HG02610 (cell line): Measurements from ENCODE around the gene HSF2.

Experiments used
- ATAC-seq: cut with Tn5 transposase; IDR thresholded peaks from one replicate; pipeline ENCODE4 v1.9.1; 2021; ENCODE audit warnings: mild to moderate bottlenecking, moderate library complexity; ENCODE audit not compliant: unreplicated experiment

HSF2 gene, protein sequence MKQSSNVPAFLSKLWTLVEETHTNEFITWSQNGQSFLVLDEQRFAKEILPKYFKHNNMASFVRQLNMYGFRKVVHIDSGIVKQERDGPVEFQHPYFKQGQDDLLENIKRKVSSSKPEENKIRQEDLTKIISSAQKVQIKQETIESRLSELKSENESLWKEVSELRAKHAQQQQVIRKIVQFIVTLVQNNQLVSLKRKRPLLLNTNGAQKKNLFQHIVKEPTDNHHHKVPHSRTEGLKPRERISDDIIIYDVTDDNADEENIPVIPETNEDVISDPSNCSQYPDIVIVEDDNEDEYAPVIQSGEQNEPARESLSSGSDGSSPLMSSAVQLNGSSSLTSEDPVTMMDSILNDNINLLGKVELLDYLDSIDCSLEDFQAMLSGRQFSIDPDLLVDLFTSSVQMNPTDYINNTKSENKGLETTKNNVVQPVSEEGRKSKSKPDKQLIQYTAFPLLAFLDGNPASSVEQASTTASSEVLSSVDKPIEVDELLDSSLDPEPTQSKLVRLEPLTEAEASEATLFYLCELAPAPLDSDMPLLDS

DNA sequence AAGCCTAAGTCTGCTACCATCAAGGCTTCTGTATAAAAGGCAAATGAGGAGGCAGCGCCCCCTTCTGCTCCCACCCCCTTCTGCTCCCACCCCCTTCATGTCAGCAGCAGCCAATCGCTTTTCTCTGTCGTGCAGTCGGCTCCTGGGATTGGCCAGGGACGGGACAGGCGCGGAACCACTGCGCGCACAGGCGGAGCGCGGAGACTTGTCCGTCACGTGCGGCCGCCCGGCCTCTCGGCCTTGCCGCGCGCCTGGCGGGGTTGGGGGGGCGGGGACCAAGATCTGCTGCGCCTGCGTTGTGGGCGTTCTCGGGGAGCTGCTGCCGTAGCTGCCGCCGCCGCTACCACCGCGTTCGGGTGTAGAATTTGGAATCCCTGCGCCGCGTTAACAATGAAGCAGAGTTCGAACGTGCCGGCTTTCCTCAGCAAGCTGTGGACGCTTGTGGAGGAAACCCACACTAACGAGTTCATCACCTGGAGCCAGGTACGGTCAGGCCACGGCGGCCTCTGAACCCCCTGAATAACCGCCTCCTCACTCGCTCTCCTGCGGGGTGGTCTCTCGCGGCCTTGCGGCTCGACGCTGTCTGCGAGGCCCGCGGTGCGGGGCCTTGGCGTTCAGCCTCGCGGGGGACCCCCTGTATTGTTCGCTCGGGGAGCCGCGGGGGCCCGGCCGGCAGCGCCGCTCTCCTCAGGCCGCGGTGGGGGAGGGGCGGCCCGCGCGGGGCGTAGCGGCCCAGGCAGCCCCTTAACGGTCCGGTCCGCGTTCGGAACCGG, at the start of gene HSF2:
Gene HSF2 (plus strand): TSS at position 305 of the 773 bp plus-strand sequence. CDS start 86 bp downstream, at position 391.
- ATAC-seq: peak; percentile 99

GRCh38 chr6:122352981-122353664, 46.3 kb upstream of the HSF2 start:
- ATAC-seq: no peak

DNA sequence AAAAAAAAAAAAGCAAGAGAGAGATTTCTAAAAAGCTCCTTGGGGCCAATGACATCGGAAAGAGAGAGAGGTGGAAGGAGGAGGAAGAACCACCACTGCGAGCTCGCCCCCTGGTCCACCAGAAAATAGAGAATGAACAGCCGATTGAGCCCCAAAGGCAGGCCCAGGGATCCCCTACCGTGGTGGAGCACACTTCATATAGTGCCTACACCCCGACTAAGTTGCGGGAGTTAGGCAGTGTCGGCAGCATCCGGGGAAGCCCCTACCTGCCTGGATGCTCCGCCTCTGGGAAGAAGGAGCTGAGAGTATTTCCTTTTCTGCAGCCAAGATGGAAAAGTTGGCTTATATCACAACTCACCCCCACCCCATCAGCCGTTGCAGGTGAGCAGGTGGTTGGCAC, 38.6 kb upstream of the HSF2 start:
- no peak for ATAC-seq

DNA sequence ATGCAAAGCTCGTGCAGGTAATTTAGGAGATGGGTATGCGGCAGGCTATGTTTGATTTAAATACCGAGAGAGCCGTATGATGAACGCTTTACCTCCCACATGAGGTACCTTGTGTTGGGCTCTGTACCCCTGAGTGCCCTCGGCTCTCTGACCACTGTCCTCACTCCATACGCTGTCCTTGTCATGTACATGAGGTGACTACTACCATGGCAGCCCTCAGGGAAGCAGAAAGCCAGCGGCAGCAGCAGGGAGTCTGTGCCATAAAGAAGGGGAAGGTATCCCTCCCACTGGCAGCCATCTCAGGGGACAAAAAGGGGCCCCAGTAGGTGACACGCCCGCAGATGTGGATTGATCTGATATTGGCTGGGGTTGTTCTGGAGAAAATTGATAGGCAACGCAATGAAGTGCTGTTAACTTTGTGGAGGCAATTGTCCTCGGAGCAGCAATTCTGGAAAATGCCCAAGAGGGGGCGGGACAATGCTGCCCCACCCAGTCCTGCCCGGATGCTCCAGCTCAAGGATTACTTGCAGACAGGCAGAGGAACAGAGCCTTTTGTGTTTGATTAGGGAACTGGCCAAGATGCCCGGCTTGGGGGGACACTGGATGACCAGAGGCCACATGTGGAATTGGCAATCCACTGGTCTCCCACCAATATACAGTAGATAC, 38.0 kb upstream of the HSF2 start:
- ATAC-seq: no peak

GRCh38 chr6:122363769-122364483, 35.5 kb upstream of the HSF2 start:
- no peak for ATAC-seq

- no peak for ATAC-seq
These were observed 33.6 kb upstream of the HSF2 start for GRCh38 chr6:122365775-122366403.

GRCh38 chr6:122367171-122367570, 32.3 kb upstream of the HSF2 start:
- no peak for ATAC-seq

DNA sequence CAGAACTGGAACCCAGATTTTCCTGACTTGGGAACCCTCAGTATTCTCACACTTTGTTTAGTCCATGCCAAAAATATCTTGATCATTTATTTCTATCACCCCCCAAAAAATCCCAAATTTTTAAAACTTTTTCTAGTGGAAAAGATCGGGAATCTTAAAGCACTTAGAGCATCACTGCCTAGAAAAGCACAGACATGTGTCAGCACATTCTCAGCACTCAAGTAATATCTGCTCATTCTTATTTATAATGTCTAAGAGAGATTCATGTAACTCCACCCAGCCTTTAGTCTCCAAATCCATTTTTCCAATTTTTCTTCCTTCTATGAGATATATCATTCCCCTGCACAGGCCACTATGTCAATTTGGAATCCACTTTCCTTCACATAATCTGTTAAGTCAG, 29.9 kb upstream of the HSF2 start:
- no peak for ATAC-seq

- no peak for ATAC-seq
These were observed 26.8 kb upstream of the HSF2 start for GRCh38 chr6:122372647-122373046.

- no peak for ATAC-seq
These were observed 25.1 kb upstream of the HSF2 start for GRCh38 chr6:122374307-122374706.

DNA sequence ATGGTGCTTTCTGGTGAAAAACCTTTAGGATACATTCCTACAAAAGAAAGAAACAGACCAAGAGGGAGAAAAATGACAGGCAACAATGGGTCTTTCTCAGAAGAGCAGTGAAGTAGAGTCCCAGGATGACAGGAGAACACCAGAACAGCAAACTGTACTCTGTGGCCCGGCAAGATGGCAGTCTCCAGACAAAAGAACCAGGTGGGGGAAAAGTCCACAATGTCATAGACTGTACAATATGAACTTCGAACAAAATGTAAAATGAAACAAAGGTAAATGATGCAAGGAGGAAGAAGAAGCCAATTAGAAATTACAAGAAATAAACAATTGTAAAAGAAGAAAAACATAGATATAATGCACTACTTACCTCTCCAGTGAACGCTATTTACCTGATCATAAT, 23.2 kb upstream of the HSF2 start:
- ATAC-seq: no peak

DNA sequence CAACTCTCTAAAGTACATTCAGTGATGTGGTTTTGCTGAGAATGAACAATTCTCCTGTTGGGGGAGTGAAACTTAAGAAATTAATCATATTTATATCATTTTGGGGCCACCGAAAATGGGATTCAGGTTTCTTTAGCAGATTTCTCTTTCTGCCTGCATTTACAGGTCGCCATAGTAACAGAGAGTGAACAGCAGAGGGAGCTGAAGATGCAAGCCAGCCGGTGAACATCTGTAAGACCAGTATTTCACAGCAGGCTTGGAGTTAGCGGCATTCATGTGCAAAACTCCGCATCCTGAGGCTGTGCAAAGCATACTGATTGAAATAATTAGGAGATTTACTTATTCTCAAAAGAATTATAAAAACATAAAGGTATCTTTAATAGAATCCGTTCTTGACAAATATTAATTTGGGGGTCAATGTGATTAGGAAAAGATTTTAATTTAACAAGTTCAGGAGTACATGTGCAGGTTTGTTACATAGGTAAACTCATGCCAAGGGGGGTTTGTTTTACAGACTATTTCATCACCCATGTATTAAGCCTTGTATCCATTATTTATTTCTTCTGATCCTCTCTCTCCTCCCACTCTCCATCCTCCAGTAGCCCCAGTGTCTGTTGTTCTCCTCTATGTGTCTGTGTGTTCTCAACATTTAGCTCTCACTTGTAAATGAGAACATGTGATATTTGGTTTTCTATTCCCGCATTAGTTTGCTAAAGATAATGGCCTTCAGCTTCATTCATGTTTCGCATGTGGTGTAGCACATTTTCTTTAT, 17.8 kb upstream of the HSF2 start:
- peak; percentile 100 for ATAC-seq

DNA sequence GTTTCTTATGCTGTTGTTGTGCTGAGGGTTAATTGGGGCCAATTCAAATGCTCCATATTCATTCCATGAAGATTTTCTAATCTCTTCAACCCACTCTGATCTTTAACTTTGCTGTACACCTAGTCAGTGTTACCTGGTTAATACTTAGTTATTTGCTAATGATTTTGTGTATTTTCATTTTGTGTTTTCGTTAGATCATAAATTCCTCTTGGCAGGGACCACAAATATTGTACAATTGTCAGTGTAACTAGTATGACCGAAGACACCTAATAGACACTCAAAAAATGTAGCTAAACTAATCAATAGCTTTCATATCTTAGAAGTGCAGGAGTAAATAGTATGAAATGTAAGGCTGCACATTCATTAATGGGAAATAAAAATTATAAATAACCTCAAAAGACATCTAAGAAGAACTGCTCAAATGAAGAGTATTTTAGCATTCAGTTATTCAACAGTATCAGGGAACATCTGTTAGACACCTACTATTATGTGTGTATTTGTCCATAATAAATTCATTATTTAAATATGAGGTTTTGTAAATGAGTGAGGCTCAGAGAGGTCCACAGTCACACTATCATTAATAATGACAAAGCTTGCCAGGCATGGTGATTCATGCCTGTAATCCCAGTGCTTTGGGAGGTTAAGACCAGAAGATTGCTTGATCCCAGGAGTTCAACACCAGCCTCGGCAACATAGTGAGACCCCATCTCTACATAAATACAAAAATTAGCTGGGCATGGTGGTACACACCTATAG, 13.4 kb upstream of the HSF2 start:
- no peak for ATAC-seq

DNA sequence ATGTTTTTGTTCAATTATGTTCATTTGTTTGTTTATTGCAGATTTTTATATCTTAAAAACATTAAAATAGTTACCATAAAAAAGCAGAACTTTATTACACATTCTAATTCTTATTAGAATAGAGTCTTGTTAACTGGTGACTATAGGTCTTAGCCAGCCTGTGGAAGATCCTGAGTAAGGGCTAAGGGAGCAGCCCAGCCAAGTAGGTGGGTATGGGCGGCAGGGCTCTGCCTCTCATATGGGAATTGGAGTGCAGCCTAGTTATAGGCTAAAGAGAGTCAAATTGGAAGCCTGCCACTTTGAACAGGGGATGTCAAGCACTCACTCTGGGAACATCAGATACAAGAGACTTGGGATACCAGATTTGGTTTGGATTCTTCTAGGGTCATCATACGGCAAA, 10.5 kb upstream of the HSF2 start:
- no peak for ATAC-seq

GRCh38 chr6:122389704-122390372, 9.6 kb upstream of the HSF2 start:
- ATAC-seq: no peak

- no peak for ATAC-seq
These were observed 6.7 kb upstream of the HSF2 start for GRCh38 chr6:122392564-122393350.

GRCh38 chr6:122393351-122393896, 6.0 kb upstream of the HSF2 start:
- peak; percentile 95 for ATAC-seq
